Glutamatergic neuron (in vitro differentiated cells): ENCODE measurements around the gene C12orf60. TPM values are rescaled to one million over a fixed set of nuclear protein-coding genes. Genes with fewer than 3 reads are reported as not detected.

Source experiments
- DNase-seq: peaks from one replicate; pipeline ENCODE4 v3.0.0; 2022
- H3K27ac Mint-ChIP-seq: one replicate; pipeline ENCODE4 v1.8.0; 2020; ENCODE audit warnings: mild to moderate bottlenecking, mixed read lengths, inconsistent platforms; ENCODE audit not compliant: unreplicated experiment
- H3K27me3 Mint-ChIP-seq: one replicate; pipeline ENCODE4 v1.8.0; 2020; ENCODE audit warnings: mild to moderate bottlenecking, moderate library complexity, mixed read lengths, inconsistent platforms; ENCODE audit not compliant: unreplicated experiment
- H3K36me3 Mint-ChIP-seq: one replicate; pipeline ENCODE4 v1.8.0; 2020; ENCODE audit warnings: mild to moderate bottlenecking, mixed read lengths, inconsistent platforms; ENCODE audit not compliant: unreplicated experiment
- H3K4me1 Mint-ChIP-seq: one replicate; pipeline ENCODE4 v1.8.0; 2020; ENCODE audit warnings: mild to moderate bottlenecking, low read depth, mixed read lengths, inconsistent platforms; ENCODE audit not compliant: unreplicated experiment
- H3K4me3 Mint-ChIP-seq: one replicate; pipeline ENCODE4 v1.8.0; 2020; ENCODE audit warnings: mild to moderate bottlenecking, mixed read lengths, inconsistent platforms; ENCODE audit not compliant: unreplicated experiment
- H3K9me3 Mint-ChIP-seq: one replicate; pipeline ENCODE4 v1.8.0; 2020; ENCODE audit warnings: mild to moderate bottlenecking, moderate library complexity, mixed read lengths, inconsistent platforms; ENCODE audit not compliant: unreplicated experiment
- total RNA-seq: library from RNA; stranded (reverse); fragmentation: NEBNext Ultra II Directional; extraction: Animal tissue kit (Norgen Biotek cat#: 25700); gene quantifications from one replicate; pipeline ENCODE4 v1.2.1, GENCODE V29; 2021; ENCODE audit not compliant: unreplicated experiment
- TF ChIP-seq, protein P1 (sequence below): fragments of 200-600 bp; sonication (generic); IDR thresholded peaks from one replicate; pipeline ENCODE4 v1.5.0; 2021; ENCODE audit not compliant: partially characterized antibody, unreplicated experiment

C12orf60 gene
- total RNA-seq, 1 donor from 2014 or later: 0.88 TPM

DNA sequence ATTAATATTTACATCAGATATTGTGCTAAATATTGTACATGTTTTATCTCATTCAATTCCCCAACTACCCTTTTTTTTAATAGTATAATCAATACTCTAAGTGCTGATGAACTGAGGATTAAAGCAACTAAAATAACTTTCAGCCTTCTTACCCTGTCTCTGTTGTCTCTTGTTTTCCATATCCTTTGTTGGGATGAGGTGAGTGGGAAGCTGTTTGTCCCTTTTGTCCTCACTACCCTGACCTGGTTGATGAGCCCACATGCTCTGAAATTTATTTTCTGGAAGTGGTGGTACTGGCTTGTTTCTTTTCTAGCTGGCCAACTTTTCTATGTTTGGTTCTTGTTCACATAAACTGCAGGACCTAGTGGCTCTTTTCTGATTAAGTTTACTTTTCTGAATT lies 49.4 kb downstream of the C12orf60 start:
- Mint-ChIP-seq H3K9me3 (no peaks in the 10 kb centered on the region), H3K36me3 (no peaks in the 10 kb centered on the region), H3K27me3 (no peaks in the 10 kb centered on the region), H3K27ac (no peak overlapping the region), H3K4me3 (no peak overlapping the region), H3K4me1 (no peaks in the 10 kb centered on the region)
- DNase-seq: no peak
- TF ChIP-seq, protein P1, sequence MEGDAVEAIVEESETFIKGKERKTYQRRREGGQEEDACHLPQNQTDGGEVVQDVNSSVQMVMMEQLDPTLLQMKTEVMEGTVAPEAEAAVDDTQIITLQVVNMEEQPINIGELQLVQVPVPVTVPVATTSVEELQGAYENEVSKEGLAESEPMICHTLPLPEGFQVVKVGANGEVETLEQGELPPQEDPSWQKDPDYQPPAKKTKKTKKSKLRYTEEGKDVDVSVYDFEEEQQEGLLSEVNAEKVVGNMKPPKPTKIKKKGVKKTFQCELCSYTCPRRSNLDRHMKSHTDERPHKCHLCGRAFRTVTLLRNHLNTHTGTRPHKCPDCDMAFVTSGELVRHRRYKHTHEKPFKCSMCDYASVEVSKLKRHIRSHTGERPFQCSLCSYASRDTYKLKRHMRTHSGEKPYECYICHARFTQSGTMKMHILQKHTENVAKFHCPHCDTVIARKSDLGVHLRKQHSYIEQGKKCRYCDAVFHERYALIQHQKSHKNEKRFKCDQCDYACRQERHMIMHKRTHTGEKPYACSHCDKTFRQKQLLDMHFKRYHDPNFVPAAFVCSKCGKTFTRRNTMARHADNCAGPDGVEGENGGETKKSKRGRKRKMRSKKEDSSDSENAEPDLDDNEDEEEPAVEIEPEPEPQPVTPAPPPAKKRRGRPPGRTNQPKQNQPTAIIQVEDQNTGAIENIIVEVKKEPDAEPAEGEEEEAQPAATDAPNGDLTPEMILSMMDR: no peak

DNA sequence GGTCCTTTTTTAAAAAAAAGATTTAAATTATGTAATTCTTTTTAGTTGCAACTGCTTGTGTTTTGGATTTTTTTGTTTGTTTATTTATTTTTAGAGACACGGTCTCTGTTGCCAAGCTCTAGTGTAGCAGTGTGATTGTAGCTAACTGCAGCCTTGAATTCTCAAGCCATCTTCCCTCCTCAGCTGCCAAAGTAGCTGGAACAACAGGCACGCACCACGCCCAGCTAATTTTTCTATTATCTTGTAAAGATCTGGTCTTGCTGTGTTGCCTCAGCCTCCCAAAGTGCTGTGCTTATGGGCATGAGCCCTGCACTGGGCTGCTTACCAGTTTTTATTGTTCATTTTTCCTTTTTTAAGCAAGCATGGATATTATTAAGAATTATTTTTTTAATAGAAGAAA lies 50.5 kb downstream of the C12orf60 start:
- TF ChIP-seq, protein P1: no peak
- no peaks in the 10 kb centered on the region for H3K9me3 Mint-ChIP-seq
- no peak for DNase-seq
- no peaks in the 10 kb centered on the region for H3K4me1 Mint-ChIP-seq
- no peaks in the 10 kb centered on the region for H3K27me3 Mint-ChIP-seq
- no peak overlapping the region for H3K27ac Mint-ChIP-seq
- H3K36me3 Mint-ChIP-seq: no peaks in the 10 kb centered on the region
- no peak overlapping the region for H3K4me3 Mint-ChIP-seq

DNA sequence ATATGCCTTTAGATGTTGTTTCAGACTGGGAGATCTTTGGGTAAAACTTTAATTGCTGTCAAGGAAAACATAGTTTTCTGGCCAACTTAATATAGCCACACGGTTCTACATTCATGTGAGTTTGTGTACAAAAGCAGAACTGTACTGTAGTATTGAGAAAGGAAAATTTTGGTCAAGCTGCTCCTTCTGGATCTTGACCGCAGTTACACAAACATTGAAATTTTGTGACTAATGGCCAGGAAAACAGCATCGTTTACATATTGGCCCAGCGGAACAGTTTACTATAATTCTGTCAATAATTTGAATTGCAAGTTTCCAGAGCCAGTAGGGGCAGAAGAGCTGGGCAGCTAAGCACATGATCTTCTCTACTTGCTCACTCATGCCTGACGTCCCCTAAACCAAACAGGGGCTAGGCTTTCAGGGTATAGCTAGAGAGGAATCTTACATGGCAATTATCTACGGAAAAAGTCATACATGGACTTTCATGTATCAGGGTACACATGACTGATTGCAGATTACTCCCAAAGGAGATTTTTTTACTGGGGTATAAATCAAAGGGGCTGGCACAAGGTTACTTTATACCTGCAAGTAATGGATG lies 51.2 kb downstream of the C12orf60 start:
- TF ChIP-seq, protein P1: no peak
- no peak overlapping the region for H3K27ac Mint-ChIP-seq
- H3K27me3 Mint-ChIP-seq: no peaks in the 10 kb centered on the region
- DNase-seq: no peak
- H3K4me3 Mint-ChIP-seq: no peak overlapping the region
- H3K36me3 Mint-ChIP-seq: peaks cover 7% of the 10 kb centered on the region
- H3K9me3 Mint-ChIP-seq: peaks cover 2% of the 10 kb centered on the region
- H3K4me1 Mint-ChIP-seq: no peaks in the 10 kb centered on the region

DNA sequence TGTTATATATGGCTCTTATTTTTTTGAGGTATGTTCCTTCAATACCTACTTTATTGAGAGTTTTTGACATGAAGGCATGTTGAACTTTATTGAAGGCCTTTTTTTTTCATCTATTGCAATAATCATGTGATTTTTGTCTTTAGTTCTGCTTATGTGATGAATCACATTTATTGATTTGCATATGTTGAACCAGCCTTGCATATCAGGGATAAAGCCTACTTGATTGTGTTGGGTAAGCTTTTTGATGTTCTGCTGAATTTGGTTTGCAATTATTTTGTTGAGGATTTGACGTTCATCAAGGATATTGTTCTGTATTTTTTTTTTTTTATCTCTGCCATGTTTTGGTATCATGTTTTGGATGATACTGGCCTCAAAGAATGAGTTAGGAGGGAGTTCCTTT lies 55.0 kb downstream of the C12orf60 start:
- H3K9me3 Mint-ChIP-seq: peaks cover 2% of the 10 kb centered on the region
- no peak overlapping the region for H3K4me3 Mint-ChIP-seq
- DNase-seq: no peak
- no peaks in the 10 kb centered on the region for H3K27me3 Mint-ChIP-seq
- peaks cover 10% of the 10 kb centered on the region for H3K36me3 Mint-ChIP-seq
- no peak overlapping the region for H3K27ac Mint-ChIP-seq
- TF ChIP-seq, protein P1: no peak
- H3K4me1 Mint-ChIP-seq: no peaks in the 10 kb centered on the region

DNA sequence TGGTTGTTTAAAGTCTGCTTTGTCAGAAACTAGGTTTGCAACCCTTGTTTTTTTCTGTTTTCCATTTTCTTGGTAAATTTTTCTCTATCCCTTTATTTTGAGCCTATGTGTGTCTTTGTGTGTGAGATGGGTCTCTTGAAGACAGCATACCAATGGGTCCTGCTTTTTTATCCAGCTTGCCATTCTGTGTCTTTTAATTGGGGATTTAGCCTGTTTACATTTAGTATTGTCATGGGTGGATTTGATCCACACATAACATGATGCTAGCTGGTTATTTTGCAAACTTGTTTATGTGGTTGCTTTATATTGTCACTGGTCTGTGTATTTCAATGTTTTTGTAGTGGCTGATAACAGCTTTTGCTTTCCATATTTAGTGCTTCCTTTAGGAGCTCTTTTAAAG lies 57.0 kb downstream of the C12orf60 start:
- Mint-ChIP-seq H3K4me1 (no peaks in the 10 kb centered on the region), H3K36me3 (peaks cover 10% of the 10 kb centered on the region), H3K4me3 (no peak overlapping the region), H3K27ac (no peak overlapping the region), H3K27me3 (peaks cover under 1% of the 10 kb centered on the region), H3K9me3 (peaks cover 2% of the 10 kb centered on the region)
- DNase-seq: no peak
- TF ChIP-seq, protein P1: no peak
